Motor neuron (in vitro differentiated cells): ENCODE measurements around the gene NDUFV3. TPM values are rescaled to one million over a fixed set of nuclear protein-coding genes. Genes with fewer than 3 reads are reported as not detected.
A peak's percentile ranks its signal among the peaks of the same experiment; 100 is the strongest.
"Not testable (repeated sequence)": the region's sequence is repeated elsewhere in the genome, so short reads cannot be mapped to it uniquely, and the experiment has no call there.

ENCODE experiments used
- ATAC-seq, 8 experiments: fragments of 200-7000 bp; cut with Tn5 transposase; replicated peaks in 6 of 8; 2 replicates each; pipeline ENCODE4 v1.8.0; 2021; ENCODE audit warnings: mild to moderate bottlenecking in 8 of 8, moderate library complexity in 8 of 8
- H3K27ac ChIP-seq, 2 donors: fragments of 250-450 bp; sonication (Bioruptor Pico); 2 replicates each; pipeline ENCODE4 v1.9.0; 2021; ENCODE audit warnings: antibody characterized with exemption in 2 of 2, mild to moderate bottlenecking in 2 of 2, moderate library complexity in 1 of 2
- H3K4me1 ChIP-seq, 2 donors: fragments of 250-450 bp; sonication (Bioruptor Pico); replicated peaks in 1 of 2; 2 replicates each; pipeline ENCODE4 v1.6.1; 2021; ENCODE audit warnings: antibody characterized with exemption in 2 of 2, mild to moderate bottlenecking in 2 of 2, moderate library complexity in 1 of 2
- H3K4me3 ChIP-seq, 5 donors: fragments of 250-450 bp; sonication (Bioruptor Pico); 2 replicates each; pipeline ENCODE4 v1.9.0; 2021; ENCODE audit warnings: antibody characterized with exemption in 5 of 5, mild to moderate bottlenecking in 5 of 5, moderate library complexity in 4 of 5
- WGBS, 10 experiments: fragments of 450-650 bp; shearing (Covaris generic); methylation state at CpG; one replicate each; pipeline ENCODE4 v1.0.0; 2022; 5-methylcytosine and 5-hydroxymethylcytosine counted together
- in situ Hi-C, 9 experiments: fragments of 400-800 bp; cut with MboI; loops; one replicate each; pipeline ENCODE4 v1.15.0; 2021; ENCODE audit warnings: low sequenced_read_pairs in 9 of 9, low pct_unique_long_range_greater_than_20kb in 2 of 9; ENCODE audit not compliant: unreplicated experiment in 9 of 9
- total RNA-seq, 8 experiments: library from RNA; unstranded; fragments of 300-600 nt; gene quantifications; 2 replicates each; pipeline versions ENCODE4 v1.2.3 to v1.2.4, GENCODE V29; 2022

NDUFV3 gene
- total RNA-seq, 8 experiments from 2014 or later, result 24.5 to 75.1 (median 34.8) TPM

DNA sequence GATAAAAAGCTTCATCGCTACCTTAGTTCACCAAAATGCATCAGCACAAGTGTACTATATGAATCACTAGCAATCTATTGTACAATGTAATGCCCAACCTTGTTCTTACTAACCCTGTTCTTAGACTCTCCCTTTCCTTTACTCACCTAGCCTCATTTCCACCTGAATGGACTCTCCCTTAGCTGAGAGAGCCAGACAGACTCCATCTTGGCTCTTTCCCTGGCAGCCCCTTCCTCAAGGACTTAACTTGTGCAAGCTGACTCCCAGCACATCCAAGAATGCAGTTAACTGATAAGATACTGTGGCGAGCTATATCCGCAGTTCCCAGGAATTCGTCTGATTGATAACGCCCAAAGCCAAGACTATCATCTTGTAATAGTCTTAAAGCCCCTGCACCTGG is 43.3 kb downstream of the NDUFV3 start:
- H3K27ac ChIP-seq, H3K4me3 ChIP-seq, H3K4me1 ChIP-seq, ATAC-seq, in situ Hi-C loops: not testable (repeated sequence)
- WGBS, 10 experiments, result 88 to 100% (median 94%) methylated on average over 1 to 4 of the region's 5 CpGs; no CpG with 5 or more reads in 3 of the 10 experiments

- H3K27ac ChIP-seq, H3K4me1 ChIP-seq, ATAC-seq, H3K4me3 ChIP-seq, in situ Hi-C loops: not testable (repeated sequence)
- WGBS, 10 experiments, result 75 to 100% (median 80%) methylated on average over 1 to 4 of the region's 16 CpGs; no CpG with 5 or more reads in 7 of the 10 experiments
These were observed 44.2 kb downstream of the NDUFV3 start for GRCh38 chr21:42937034-42937940.

DNA sequence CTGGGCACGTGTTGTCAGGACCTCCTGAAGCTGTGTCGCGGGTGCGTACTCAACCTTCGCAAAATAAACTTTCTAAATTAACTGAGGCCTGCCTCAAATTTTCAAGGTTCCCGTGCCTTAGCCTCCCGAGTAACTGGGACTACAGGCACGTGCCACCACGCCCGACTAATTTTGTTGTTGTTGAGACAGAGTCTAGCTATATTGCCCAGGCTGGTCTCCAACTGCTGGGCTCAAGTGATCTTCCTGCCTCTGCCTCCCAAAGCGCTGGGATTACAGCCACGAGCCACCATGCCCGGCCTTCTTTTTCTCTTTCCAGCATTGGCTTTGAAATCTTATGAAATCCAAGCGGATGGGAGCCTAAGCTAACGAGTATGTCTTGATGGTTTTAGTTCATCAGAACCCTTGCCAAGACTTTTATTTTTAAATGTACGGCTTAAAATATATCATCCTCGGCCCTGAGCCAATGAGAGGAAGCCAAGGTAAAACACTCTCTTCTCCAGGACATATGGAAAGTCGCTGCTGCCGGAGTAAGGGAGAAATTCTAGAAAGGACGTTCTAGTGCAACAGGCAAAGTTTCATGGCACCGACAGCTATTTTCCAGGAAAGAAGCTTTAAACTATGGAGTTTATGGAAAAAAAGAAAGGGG is 45.0 kb downstream of the NDUFV3 start:
- in situ Hi-C loops, result no loop called here
- no peak for ATAC-seq
- no peaks in the 10 kb centered on the region for H3K4me1 ChIP-seq
- WGBS, 10 experiments, result 48 to 100% (median 85%) methylated on average over 2 to 14 of the region's 21 CpGs
- no peak overlapping the region for H3K27ac ChIP-seq
- H3K4me3 ChIP-seq, result no peak overlapping the region

GRCh38 chr21:42938606-42938995 is 45.5 kb downstream of the NDUFV3 start:
- H3K4me1 ChIP-seq, H3K27ac ChIP-seq, ATAC-seq, H3K4me3 ChIP-seq, in situ Hi-C loops: not testable (repeated sequence)
- 71 to 100% (median 100%) methylated on average over 1 to 6 of the region's 6 CpGs; no CpG with 5 or more reads in 3 of the 10 experiments for WGBS, 10 experiments

DNA sequence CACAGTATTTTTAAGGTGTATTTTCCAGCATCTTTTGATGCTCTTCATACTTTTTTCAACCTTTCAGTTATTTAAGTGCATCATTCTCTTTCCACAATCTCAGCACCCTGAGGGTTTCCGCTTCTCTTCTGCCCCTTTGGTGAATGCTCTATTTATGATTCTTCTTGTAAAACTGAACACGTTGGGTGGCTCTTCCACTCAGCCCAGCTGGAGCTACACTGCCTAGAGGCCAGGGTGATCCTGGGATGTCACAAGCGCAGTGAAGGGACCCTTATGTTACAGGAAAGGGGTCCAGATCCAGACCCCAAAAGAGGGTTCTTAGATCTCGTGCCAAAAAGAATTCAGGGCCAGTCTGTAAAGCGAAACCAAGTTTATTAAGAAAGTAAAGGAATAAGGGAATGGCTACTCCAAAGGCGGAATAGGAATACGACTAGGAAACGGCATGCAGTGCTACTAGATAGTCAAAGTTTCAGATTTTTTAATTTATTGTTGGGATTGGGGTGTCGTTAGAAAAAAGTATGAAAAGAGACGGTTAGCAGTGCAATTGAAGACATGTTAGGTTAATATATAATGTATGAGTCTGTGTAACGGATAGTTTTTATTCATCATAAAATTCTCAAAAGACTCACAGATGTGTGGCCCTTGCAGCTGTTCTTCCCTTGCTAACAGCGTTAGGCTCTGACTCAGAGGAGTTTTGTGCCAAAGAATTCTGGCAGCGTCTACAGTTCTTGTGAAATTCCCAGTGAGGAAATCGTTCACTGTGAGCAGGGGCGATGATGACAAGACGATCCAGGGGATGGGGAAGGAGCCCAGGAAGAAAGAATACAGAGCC is 46.7 kb downstream of the NDUFV3 start:
- WGBS, 10 experiments, result 4 to 92% (median 76%) methylated on average over 1 to 15 of the region's 16 CpGs
- H3K4me3 ChIP-seq, result no peak overlapping the region
- H3K27ac ChIP-seq, result no peak overlapping the region
- ATAC-seq, result peak in 3 of 8 experiments; percentile 91 to 100 (median 99)
- in situ Hi-C loops, result no loop called here
- no peaks in the 10 kb centered on the region for H3K4me1 ChIP-seq

- H3K4me3 ChIP-seq, result no peak overlapping the region
- no peaks in the 10 kb centered on the region for H3K4me1 ChIP-seq
- WGBS, 10 experiments, result 88 to 100% (median 93%) methylated on average over 1 to 6 of the region's 6 CpGs; no CpG with 5 or more reads in 3 of the 10 experiments
- in situ Hi-C loops, result no loop called here
- H3K27ac ChIP-seq, result no peak overlapping the region
- ATAC-seq, result no peak
These were observed 48.6 kb downstream of the NDUFV3 start for GRCh38 chr21:42941696-42942085.

DNA sequence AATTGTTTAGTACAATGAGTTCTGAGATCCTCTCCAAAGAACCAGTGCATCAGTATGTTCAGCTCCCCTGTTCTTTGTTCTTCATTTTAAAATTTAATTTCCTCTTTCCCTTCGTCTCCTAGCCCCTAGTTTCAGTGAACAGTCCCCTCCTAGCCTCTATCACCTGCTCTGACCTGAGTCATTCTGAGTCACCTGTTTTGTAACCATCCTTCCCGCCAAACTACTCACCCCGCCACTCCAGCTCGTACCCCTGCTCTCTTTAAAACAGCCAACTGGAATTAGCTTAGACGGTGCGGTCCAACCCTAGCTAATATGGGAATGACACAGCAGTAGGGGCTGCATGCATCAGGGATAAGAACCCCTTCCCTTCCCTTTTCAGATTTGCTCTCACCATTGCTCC is 49.1 kb downstream of the NDUFV3 start:
- 58 to 97% (median 80%) methylated on average over 1 to 6 of the region's 6 CpGs for WGBS, 10 experiments
- no peak for ATAC-seq

GRCh38 chr21:42949094-42949755 is 56.1 kb downstream of the NDUFV3 start:
- H3K4me3 ChIP-seq, ATAC-seq, H3K27ac ChIP-seq, in situ Hi-C loops, H3K4me1 ChIP-seq: not testable (repeated sequence)
- 25 to 100% (median 82%) methylated on average over 1 to 7 of the region's 13 CpGs; no CpG with 5 or more reads in 1 of the 10 experiments for WGBS, 10 experiments

More for the DNA sequence above, 49.1 kb downstream of the NDUFV3 start:
- H3K4me1 ChIP-seq, result no peaks in the 10 kb centered on the region
- no peak overlapping the region for H3K27ac ChIP-seq
- H3K4me3 ChIP-seq, result no peak overlapping the region
- in situ Hi-C loops, result no loop called here

GRCh38 chr21:42951193-42951592 is 58.1 kb downstream of the NDUFV3 start:
- H3K4me1 ChIP-seq, H3K27ac ChIP-seq, in situ Hi-C loops, H3K4me3 ChIP-seq, ATAC-seq: not testable (repeated sequence)
- WGBS, 10 experiments, result 73 to 98% (median 82%) methylated on average over 1 to 9 of the region's 9 CpGs; no CpG with 5 or more reads in 1 of the 10 experiments

DNA sequence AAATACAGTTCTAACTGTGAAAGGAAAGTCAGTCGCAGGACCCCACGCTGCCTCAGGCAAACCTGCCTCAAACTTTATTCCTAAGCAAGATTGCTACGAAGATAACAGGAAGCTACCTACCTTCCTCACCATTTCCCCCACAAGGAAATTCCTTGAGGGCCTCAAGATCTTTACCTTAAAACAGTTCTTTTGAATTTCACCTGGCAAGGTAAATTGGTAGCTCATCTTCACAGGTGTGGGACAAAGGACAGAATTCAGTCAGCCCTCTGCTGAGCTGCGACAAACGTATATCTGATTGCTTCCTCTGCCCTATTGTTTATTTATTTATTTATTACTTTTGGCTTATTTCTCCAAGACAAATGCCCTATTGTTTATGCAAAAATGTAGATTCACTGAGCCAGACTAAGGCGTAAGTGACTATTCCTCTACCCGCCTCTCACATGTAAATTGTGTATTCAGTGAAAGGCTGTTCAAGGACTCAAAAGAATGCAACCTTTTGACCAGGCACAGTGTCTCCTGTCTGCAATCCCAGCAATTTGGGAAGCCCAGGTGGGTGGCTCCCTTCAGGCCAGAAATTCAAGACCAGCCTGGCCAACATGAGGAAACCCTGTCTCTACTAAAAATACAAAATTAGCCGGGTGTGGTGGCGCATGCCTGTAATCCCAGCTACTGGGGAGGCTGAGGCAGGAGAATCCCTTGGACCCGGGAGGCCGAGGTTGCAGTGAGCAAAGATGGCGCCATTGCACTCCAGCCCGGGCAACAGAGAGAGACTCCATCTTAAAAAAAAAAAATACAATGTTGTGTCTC is 63.9 kb downstream of the NDUFV3 start:
- Histone ChIP-seq H3K4me1 (no peaks in the 10 kb centered on the region), H3K4me3 (no peak overlapping the region), H3K27ac (no peak overlapping the region)
- in situ Hi-C loops, result no loop called here
- ATAC-seq, result peak in 3 of 8 experiments; percentile 19 to 40 (median 36)
- 58 to 85% (median 76%) methylated on average over 3 to 12 of the region's 13 CpGs for WGBS, 10 experiments

GRCh38 chr21:42958122-42958521 is 65.0 kb downstream of the NDUFV3 start:
- WGBS, 10 experiments, result 51 to 88% (median 80%) methylated on average over 1 to 6 of the region's 6 CpGs; no CpG with 5 or more reads in 5 of the 10 experiments
- H3K27ac ChIP-seq, H3K4me1 ChIP-seq, H3K4me3 ChIP-seq, in situ Hi-C loops, ATAC-seq: not testable (repeated sequence)

- 0 to 100% (median 47%) methylated on average over 1 to 3 of the region's 3 CpGs; no CpG with 5 or more reads in 1 of the 10 experiments for WGBS, 10 experiments
These were observed 66.6 kb downstream of the NDUFV3 start for GRCh38 chr21:42959728-42960127.

More at GRCh38 chr21:42959728-42960127, 66.6 kb downstream of the NDUFV3 start:
- peak in 3 of 8 experiments; percentile 27 to 59 (median 39) for ATAC-seq
- in situ Hi-C loops, result no loop called here
- Histone ChIP-seq H3K4me3 (no peak overlapping the region), H3K27ac (no peak overlapping the region), H3K4me1 (no peaks in the 10 kb centered on the region)
